Lower leg skin (tissue), 3 donors: ENCODE measurements around the gene PTGS2.
"Not testable (repeated sequence)": the region's sequence is repeated elsewhere in the genome, so short reads cannot be mapped to it uniquely, and the experiment has no call there.

Experiments used
- POLR2A ChIP-seq, 2 donors: fragments of 450-650 bp; IDR thresholded peaks; one replicate each; pipeline ENCODE4 v1.6.1; 2016 to 2017; ENCODE audit warnings: antibody characterized with exemption in 2 of 2, mild to moderate bottlenecking in 1 of 2, moderate library complexity in 1 of 2
- TF ChIP-seq, protein P1 (sequence below), 3 donors: fragments of 450-650 bp; IDR thresholded peaks; one replicate each; pipeline ENCODE4 v1.5.1; 2016; ENCODE audit warnings: antibody characterized with exemption in 3 of 3, mild to moderate bottlenecking in 3 of 3, moderate library complexity in 2 of 3

DNA sequence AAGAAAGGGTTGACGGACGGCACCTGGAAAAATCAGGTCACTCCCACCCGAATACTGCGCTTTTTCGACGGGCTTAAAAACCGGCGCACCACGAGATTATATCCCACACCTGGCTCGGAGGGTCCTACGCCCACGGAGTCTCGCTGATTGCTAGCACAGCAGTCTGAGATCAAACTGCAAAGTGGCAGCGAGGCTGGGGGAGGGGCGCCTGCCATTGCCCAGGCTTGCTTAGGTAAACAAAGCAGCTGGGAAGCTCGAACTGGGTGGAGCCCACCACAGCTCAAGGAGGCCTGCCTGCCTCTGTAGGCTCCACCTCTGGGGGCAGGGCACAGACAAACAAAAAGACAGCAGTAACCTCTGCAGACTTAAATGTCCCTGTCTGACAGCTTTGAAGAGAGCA is 42.7 kb downstream of the PTGS2 start:
- TF ChIP-seq, protein P1, sequence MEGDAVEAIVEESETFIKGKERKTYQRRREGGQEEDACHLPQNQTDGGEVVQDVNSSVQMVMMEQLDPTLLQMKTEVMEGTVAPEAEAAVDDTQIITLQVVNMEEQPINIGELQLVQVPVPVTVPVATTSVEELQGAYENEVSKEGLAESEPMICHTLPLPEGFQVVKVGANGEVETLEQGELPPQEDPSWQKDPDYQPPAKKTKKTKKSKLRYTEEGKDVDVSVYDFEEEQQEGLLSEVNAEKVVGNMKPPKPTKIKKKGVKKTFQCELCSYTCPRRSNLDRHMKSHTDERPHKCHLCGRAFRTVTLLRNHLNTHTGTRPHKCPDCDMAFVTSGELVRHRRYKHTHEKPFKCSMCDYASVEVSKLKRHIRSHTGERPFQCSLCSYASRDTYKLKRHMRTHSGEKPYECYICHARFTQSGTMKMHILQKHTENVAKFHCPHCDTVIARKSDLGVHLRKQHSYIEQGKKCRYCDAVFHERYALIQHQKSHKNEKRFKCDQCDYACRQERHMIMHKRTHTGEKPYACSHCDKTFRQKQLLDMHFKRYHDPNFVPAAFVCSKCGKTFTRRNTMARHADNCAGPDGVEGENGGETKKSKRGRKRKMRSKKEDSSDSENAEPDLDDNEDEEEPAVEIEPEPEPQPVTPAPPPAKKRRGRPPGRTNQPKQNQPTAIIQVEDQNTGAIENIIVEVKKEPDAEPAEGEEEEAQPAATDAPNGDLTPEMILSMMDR (IDR thresholded peaks at IDR 0.05) = not testable (repeated sequence)
- TF ChIP-seq POLR2A (IDR thresholded peaks at IDR 0.05) = not testable (repeated sequence)
